Karpas-422 (cell line): ENCODE results near the gene CFAP99. TPM values are rescaled to one million over a fixed set of nuclear protein-coding genes. Genes with fewer than 3 reads are reported as not detected.

Experiments used
- DNase-seq: peaks from one replicate; pipeline ENCODE4 v3.0.0-alpha.2; 2015
- H2AFZ ChIP-seq: fragments of 200-600 bp; sonication (generic); 2 replicates; pipeline ENCODE4 v1.6.1; 2014; ENCODE audit warnings: antibody characterized with exemption, low read length, mixed read lengths
- H3K27ac ChIP-seq: fragments of 200-600 bp; sonication (generic); 2 replicates; pipeline ENCODE4 v1.5.1; 2014; ENCODE audit warnings: mild to moderate bottlenecking, low read length, moderate library complexity
- H3K27me3 ChIP-seq: fragments of 200-600 bp; sonication (generic); 2 replicates; pipeline ENCODE4 v1.6.1; 2014; ENCODE audit warnings: low read length, mixed read lengths
- H3K36me3 ChIP-seq: fragments of 200-600 bp; sonication (generic); 2 replicates; pipeline ENCODE4 v1.6.1; 2014; ENCODE audit warnings: low read length, mixed read lengths; ENCODE audit not compliant: insufficient read depth
- H3K4me1 ChIP-seq: fragments of 200-600 bp; sonication (generic); 2 replicates; pipeline ENCODE4 v1.6.1; 2014; ENCODE audit warnings: mild to moderate bottlenecking, low read length, mixed read lengths
- H3K4me2 ChIP-seq: fragments of 200-600 bp; sonication (generic); 2 replicates; pipeline ENCODE4 v1.6.1; 2014; ENCODE audit warnings: low read length, low read depth, mild to moderate bottlenecking; ENCODE audit not compliant: poor library complexity, severe bottlenecking
- H3K4me3 ChIP-seq: fragments of 200-600 bp; sonication (generic); 2 replicates; pipeline ENCODE4 v1.5.1; 2014; ENCODE audit warnings: mild to moderate bottlenecking, antibody characterized with exemption, low read length, mixed read lengths
- H3K79me2 ChIP-seq: fragments of 200-600 bp; sonication (generic); 2 replicates; pipeline ENCODE4 v1.6.1; 2014; ENCODE audit warnings: mild to moderate bottlenecking, low read length, mixed read lengths
- H3K9ac ChIP-seq: fragments of 200-600 bp; sonication (generic); 2 replicates; pipeline ENCODE4 v1.6.0; 2014; ENCODE audit warnings: low read length
- H3K9me2 ChIP-seq: fragments of 200-600 bp; sonication (generic), shearing (Covaris generic); replicated peaks from 2 replicates; pipeline ENCODE4 v1.6.0; 2014; ENCODE audit warnings: mild to moderate bottlenecking, low read length, moderate library complexity; ENCODE audit not compliant: insufficient read depth
- H3K9me3 ChIP-seq: fragments of 300-700, 200-600 bp; sonication (generic); 2 replicates; pipeline ENCODE4 v1.6.1; 2014; ENCODE audit warnings: low read length, mixed read lengths
- H4K20me1 ChIP-seq: fragments of 200-600 bp; sonication (generic); 2 replicates; pipeline ENCODE4 v1.6.1; 2014; ENCODE audit warnings: mild to moderate bottlenecking, antibody characterized with exemption, low read length, low read depth; ENCODE audit not compliant: insufficient read depth
- total RNA-seq: library from RNA; depleted of rRNA; stranded (reverse); fragments of >200 nt; shearing (Covaris generic); gene quantifications from 2 replicates; pipeline ENCODE4 v1.2.3, GENCODE V29; 2014; ENCODE audit warnings: low replicate concordance

CFAP99 gene
- total RNA-seq, 1 experiment from 2014 or later = 0.67 TPM

GRCh38 chr4:2395038-2395437 is 23.7 kb upstream of the CFAP99 start:
- no peak overlapping the region for H3K27ac ChIP-seq
- no peaks in the 10 kb centered on the region for H3K79me2 ChIP-seq
- no peak overlapping the region for H3K9ac ChIP-seq
- no peak overlapping the region for H3K4me2 ChIP-seq
- H3K27me3 ChIP-seq = no peaks in the 10 kb centered on the region
- no peaks in the 10 kb centered on the region for H3K9me2 ChIP-seq
- H2AFZ ChIP-seq = no peak overlapping the region
- no peaks in the 10 kb centered on the region for H3K36me3 ChIP-seq
- no peak overlapping the region for H3K4me3 ChIP-seq
- no peaks in the 10 kb centered on the region for H4K20me1 ChIP-seq
- no peak for DNase-seq
- peaks cover 64% of the 10 kb centered on the region for H3K4me1 ChIP-seq
- no peaks in the 10 kb centered on the region for H3K9me3 ChIP-seq

DNA sequence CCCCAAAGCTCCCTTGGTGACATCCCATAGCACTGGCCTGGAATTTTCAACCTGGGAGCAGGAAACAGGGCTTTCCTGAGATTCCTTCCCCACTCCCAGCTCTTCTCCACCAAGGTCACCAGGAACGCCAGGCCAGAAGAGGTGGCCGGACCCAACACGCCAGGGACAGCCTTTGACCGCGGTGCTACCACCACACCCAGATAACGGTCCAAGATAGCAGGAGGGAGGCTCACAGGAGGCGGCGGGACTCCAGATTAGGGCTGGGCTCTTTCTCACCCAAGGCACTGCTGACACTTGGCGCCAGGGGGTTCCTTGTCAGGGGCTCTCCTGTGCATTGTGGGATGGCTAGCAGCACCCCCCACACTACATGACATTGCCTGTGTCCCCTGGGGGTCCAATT is 23.2 kb upstream of the CFAP99 start:
- Histone ChIP-seq H4K20me1 (no peaks in the 10 kb centered on the region), H2AFZ (no peak overlapping the region), H3K79me2 (no peaks in the 10 kb centered on the region), H3K9me2 (no peaks in the 10 kb centered on the region), H3K36me3 (no peaks in the 10 kb centered on the region), H3K27me3 (no peaks in the 10 kb centered on the region), H3K9ac (no peak overlapping the region), H3K9me3 (no peaks in the 10 kb centered on the region), H3K4me2 (no peak overlapping the region), H3K4me1 (peaks cover 58% of the 10 kb centered on the region), H3K4me3 (no peak overlapping the region), H3K27ac (no peak overlapping the region)
- DNase-seq = no peak

DNA sequence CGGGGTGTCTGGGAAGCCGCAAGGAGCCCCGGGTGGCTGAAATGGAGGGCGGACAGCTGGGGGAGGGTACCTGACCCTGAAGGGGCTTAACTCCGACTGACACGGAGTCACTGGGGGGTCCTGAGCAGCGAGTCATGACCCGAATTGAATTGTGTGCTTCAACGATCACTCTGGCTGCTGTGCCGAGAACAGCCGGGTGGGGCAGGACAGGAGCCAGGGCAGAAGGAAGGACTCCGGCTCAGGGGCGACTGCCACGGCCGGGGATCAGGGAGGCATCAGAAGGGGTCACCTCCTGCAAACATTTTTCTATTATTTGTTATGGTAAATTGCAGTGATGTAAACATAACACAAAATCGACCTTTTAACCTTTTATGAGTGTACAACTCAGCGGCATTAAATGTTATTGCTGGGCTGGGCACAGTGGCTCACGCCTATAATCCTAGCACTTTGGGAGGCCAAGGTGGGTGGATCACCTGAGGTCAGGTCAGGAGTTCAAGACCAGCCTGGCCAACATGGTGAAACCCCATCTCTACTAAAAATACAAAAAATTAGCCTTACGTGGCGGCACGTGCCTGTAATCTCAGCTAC is 21.9 kb upstream of the CFAP99 start:
- Histone ChIP-seq H3K36me3 (no peaks in the 10 kb centered on the region), H4K20me1 (no peaks in the 10 kb centered on the region), H3K9ac (no peak overlapping the region), H3K27me3 (no peaks in the 10 kb centered on the region), H3K4me3 (no peak overlapping the region), H3K4me1 (peaks cover 45% of the 10 kb centered on the region), H3K4me2 (no peak overlapping the region), H3K27ac (no peak overlapping the region), H3K9me3 (no peaks in the 10 kb centered on the region), H3K9me2 (no peaks in the 10 kb centered on the region), H2AFZ (no peak overlapping the region), H3K79me2 (no peaks in the 10 kb centered on the region)
- DNase-seq = no peak

GRCh38 chr4:2397596-2398379 is 21.0 kb upstream of the CFAP99 start:
- Histone ChIP-seq H3K27me3 (no peaks in the 10 kb centered on the region), H2AFZ (no peak overlapping the region), H3K4me3 (no peak overlapping the region), H3K27ac (no peak overlapping the region), H3K9me3 (no peaks in the 10 kb centered on the region), H3K4me1 (peaks cover 36% of the 10 kb centered on the region), H3K4me2 (no peak overlapping the region), H3K79me2 (no peaks in the 10 kb centered on the region), H3K9me2 (no peaks in the 10 kb centered on the region), H3K36me3 (no peaks in the 10 kb centered on the region), H4K20me1 (no peaks in the 10 kb centered on the region), H3K9ac (no peak overlapping the region)
- no peak for DNase-seq

DNA sequence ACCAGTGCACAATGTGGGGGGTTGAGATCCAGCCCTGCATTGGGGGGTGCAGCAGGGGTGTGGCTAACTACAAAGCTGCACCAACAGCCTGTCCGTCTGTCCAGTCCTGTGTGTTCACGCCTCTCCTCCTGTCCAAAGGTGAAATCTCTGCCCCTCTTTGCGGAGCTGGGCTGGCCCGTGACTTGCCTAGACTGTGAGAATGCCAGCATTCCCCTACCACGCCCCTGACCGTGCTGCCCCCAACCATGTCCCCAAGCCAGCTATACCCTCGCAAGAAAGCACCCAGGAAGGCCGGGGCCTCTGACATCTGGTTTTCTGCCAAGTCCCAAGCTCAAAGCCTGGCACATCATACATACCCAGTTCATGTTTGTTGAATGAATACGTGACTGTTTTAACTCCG is 19.5 kb upstream of the CFAP99 start:
- H3K9me3 ChIP-seq = no peaks in the 10 kb centered on the region
- no peak overlapping the region for H3K9ac ChIP-seq
- H3K9me2 ChIP-seq = no peaks in the 10 kb centered on the region
- no peaks in the 10 kb centered on the region for H3K79me2 ChIP-seq
- H2AFZ ChIP-seq = no peak overlapping the region
- no peaks in the 10 kb centered on the region for H3K36me3 ChIP-seq
- no peak overlapping the region for H3K4me2 ChIP-seq
- no peaks in the 10 kb centered on the region for H3K27me3 ChIP-seq
- peaks cover 22% of the 10 kb centered on the region for H3K4me1 ChIP-seq
- H3K4me3 ChIP-seq = no peak overlapping the region
- H3K27ac ChIP-seq = no peak overlapping the region
- no peak for DNase-seq
- no peaks in the 10 kb centered on the region for H4K20me1 ChIP-seq

DNA sequence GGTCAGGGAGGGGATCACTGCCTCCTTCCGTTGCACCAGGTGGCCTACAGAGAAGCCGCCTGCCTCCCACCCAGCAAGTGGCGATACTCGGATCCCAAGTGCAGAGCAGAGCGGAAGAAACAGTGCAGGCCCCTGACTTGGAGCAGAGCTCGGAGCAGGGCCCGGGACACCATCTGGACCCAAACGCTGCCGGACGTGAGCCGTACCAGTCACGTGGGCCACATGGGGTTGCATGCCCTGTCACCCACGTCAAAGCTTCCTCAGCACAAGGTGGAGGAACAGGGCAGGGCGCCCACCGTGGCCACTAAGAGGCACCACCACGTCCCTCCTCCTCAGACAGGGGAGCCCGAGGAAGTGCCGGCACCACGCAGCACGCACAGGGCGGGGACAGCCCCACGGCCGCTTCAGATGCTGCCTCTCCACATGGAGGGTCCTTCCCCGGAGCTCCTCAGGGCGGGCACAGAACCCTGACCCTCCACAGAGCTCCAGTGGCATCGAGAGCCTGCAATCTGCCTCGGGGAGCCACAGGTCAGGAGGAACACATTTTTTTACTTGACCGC is 19.0 kb upstream of the CFAP99 start:
- Histone ChIP-seq H3K4me2 (no peak overlapping the region), H3K4me3 (no peak overlapping the region), H3K4me1 (peaks cover 17% of the 10 kb centered on the region), H3K27ac (no peak overlapping the region), H3K79me2 (no peaks in the 10 kb centered on the region), H3K9me3 (no peaks in the 10 kb centered on the region), H4K20me1 (no peaks in the 10 kb centered on the region), H3K36me3 (no peaks in the 10 kb centered on the region), H3K9ac (no peak overlapping the region), H3K9me2 (no peaks in the 10 kb centered on the region), H3K27me3 (no peaks in the 10 kb centered on the region), H2AFZ (no peak overlapping the region)
- no peak for DNase-seq

DNA sequence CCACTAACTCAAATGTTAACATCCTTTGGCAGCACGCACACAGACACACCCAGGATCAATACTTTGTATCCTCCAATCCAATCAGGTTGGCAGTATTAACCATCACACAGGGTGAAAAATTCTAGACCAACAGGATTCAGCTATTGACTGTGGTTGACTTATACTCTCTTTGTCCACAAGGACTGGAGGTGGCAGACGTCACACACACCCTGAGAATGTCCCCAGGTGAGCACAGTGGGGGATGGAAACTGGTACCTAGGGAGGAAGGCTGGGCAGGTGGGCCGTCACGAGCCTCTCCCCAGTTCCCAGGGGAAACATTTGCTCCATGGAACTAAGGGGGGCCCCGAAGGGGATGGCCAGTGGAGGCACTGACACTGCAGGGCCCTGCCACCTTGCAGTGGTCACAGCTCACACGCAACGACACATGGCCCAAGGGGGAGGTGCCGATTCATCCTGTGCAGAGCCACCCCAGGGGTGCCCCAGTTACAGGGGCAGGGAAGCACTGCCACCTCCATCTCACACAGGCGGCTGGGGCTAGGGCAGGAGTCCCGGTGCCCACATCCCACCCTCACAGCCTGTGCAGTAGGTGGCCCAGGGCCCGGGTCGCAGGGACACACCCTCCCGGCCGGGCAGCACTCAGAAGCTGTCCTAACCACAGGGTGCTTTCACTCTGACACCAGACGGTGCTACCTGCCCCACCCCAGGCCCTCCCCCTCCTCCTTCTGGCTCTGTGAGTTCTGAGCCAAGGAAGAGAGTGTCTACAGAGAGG is 17.7 kb upstream of the CFAP99 start:
- no peaks in the 10 kb centered on the region for H3K9me2 ChIP-seq
- H2AFZ ChIP-seq = no peak overlapping the region
- H3K79me2 ChIP-seq = no peaks in the 10 kb centered on the region
- no peaks in the 10 kb centered on the region for H3K36me3 ChIP-seq
- H3K9ac ChIP-seq = no peak overlapping the region
- no peak overlapping the region for H3K27ac ChIP-seq
- no peaks in the 10 kb centered on the region for H3K27me3 ChIP-seq
- DNase-seq = no peak
- no peak overlapping the region for H3K4me2 ChIP-seq
- no peak overlapping the region for H3K4me3 ChIP-seq
- peaks cover 5% of the 10 kb centered on the region for H3K4me1 ChIP-seq
- no peaks in the 10 kb centered on the region for H3K9me3 ChIP-seq
- H4K20me1 ChIP-seq = no peaks in the 10 kb centered on the region

DNA sequence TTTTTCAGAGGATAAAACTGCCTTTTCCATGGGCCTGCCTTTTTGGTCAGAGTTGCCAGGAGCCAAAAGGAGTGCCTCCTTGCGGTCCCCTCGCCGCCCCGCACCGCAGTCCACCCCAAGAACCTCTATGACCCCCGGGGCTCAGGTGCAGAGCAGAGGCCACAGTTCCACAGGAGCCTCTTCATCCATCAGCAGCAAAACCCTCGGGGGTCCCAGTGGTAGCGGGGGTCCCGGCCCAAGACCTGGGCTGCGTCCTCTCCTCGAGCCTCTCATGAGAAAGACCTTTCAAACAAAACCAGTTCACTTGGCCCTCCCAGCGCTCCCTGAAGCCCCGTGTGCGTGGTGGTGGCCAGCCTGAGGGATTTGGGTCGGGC is 17.2 kb upstream of the CFAP99 start:
- H3K27me3 ChIP-seq = no peaks in the 10 kb centered on the region
- H3K36me3 ChIP-seq = no peaks in the 10 kb centered on the region
- no peak overlapping the region for H3K4me2 ChIP-seq
- no peaks in the 10 kb centered on the region for H4K20me1 ChIP-seq
- no peak overlapping the region for H3K9ac ChIP-seq
- H2AFZ ChIP-seq = no peak overlapping the region
- H3K9me3 ChIP-seq = no peaks in the 10 kb centered on the region
- peaks cover 4% of the 10 kb centered on the region for H3K4me1 ChIP-seq
- no peak overlapping the region for H3K4me3 ChIP-seq
- DNase-seq = no peak
- H3K9me2 ChIP-seq = no peaks in the 10 kb centered on the region
- H3K27ac ChIP-seq = no peak overlapping the region
- H3K79me2 ChIP-seq = no peaks in the 10 kb centered on the region
